C4-2B (cell line): ENCODE measurements around the gene BICDL1.

Experiments
- CTCF ChIP-seq: fragments of 450-650 bp; conservative IDR thresholded peaks from 2 replicates; pipeline ENCODE4 v1.5.1; 2017; ENCODE audit warnings: mild to moderate bottlenecking
- ZFX ChIP-seq: fragments of 450-650 bp; IDR thresholded peaks from 2 replicates; pipeline ENCODE4 v1.6.1; 2017

DNA sequence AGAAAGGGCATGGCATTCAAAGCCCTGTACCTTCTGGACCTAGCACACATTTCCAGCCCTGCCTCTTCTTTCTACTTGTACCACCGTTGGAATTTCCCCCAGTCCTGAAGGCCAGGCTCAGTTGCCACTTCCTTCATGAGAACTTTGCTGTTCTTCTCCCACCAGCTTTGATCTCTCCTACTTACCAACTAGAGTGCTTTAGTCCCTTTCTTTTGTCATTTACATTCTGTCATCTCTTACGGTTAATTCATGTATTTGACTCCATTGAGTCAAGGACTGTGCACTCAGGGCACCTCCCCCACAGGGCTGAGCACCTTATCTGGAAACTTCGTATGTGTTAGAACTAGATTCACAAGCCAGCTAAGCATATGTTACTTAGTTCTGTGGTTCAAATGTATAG is 26.3 kb downstream of the BICDL1 start:
- TF ChIP-seq CTCF (no peak), ZFX (no peak)
